ENCODE results near the gene RASSF5.

The RASSF5 gene

DNA sequence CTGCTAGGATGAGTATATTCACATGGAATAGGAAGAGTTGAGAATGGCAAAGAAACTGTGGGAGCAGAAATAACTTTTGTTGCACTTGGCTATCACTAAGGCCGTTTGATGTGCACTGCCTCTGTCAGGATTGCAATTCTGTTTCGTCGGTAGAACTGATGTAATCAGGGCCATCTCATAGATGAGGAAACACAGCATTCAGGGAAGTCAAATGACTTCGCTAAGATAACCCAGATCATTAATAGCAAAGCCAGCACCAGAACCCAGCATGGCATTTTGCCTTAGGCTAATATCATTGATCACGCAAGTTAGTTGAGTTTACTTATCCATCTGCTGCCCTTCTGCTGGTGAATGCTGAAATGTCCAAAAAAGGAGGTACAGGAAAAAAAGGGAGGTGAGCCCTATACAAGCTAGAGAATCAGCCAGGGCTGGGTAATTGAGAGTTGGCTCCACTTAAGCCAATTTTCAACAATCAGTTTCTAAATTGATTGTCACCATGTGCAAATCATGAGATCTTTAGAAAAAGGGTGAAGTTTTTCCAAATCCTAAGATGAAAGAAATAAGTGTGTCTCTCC lies 7.6 kb downstream of the RASSF5 start:
- no peak for DNase-seq (ENCODE audit: low read depth in 2 of 2)

- DNase-seq (ENCODE audit: low read depth in 2 of 2) = no peak
Measured at GRCh38 chr1:206516728-206516990, 9.3 kb downstream of the RASSF5 start.

DNA sequence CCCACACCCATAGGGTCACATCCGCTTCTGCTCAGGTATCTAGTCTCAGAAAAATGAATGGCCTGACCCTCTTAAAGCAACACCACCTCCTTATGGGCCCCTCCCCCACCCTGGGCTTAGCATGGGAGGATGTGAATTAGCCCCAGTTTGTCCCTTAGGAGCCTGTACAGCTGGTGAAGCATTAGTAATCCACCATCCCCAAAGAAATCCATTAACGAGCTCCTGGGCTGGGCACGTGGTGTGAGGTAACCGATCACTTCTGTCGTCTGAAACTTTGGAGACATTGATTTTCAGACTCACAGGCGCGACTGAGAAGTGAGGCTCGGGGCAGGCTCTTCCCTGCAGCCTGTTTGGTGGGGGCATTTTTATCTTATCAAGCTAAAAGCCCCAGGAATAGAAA lies 10.5 kb downstream of the RASSF5 start:
- no peak for DNase-seq (ENCODE audit: low read depth in 2 of 2)

- DNase-seq (ENCODE audit: low read depth in 2 of 2) = no peak
Measured at GRCh38 chr1:206518206-206518605, 10.9 kb downstream of the RASSF5 start.

- no peak for DNase-seq (ENCODE audit: low read depth in 2 of 2)
Measured at GRCh38 chr1:206518743-206519142, 11.4 kb downstream of the RASSF5 start.

GRCh38 chr1:206521127-206521526 lies 13.8 kb downstream of the RASSF5 start:
- no peak for DNase-seq (ENCODE audit: low read depth in 2 of 2)

DNA sequence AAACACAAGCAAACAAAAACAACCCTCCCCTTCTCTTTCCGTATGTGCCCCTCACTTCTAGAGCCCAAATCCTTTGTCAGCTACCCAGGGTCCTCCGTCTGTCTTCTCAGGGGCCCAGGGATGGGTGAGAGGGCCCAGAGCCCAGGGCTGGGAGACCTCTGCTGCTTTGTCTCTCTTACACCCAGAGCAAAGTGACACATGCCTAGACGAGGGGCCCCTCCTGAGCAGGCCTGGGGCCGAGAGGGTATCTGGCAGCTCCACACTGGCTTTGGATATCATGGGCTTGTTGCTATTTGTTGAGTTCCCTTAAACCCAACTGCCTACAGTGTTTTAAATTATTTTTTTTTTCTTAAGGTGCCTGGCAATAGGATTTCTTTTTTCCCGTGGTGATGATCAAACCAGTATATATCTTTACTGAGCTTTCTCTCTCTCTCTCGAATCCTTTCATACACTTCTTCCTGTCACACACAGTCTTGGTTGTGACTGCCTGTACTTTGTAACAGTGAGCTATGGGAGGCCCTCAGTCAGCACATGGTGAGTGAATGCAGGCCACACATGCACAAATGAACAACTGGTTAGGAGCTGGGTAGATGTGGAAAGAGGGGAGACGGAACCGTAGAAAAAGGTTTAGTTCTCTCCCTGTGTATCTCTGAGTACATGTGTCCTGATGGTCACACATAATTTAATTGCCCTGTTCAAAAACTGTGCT lies 14.5 kb downstream of the RASSF5 start:
- no peak for DNase-seq (ENCODE audit: low read depth in 2 of 2)

DNA sequence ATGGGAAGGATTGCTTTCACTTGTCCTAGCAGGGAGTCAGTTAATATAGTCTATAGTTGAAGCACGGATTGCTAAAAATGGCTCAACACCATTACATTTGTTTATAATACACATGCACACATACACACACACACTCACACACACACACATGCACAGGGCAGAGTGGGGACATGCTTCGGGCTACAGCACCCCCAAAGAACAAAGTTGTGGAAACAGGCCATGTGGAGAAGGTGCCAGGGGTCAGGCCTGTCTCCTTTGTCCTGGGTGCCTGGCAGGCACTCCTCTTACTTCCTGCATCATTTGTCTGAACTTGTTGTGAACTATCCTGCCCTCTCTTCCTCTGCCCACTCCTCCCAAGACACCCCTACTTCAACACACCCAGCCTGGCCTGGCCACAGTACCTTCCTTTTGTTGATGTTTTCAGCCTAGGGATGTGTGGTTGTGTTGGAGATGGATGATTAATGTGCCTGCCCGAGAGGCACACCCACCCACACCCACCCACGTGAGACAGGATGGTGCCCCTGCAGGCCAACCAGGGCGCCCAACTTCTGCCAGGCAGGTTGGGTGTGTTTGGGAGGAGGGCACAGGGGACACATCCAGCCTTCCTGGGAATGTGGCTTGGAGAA lies 17.5 kb downstream of the RASSF5 start:
- no peak for DNase-seq (ENCODE audit: low read depth in 2 of 2)

- DNase-seq (ENCODE audit: low read depth in 2 of 2) = no peak
Measured at GRCh38 chr1:206526064-206526911, 19.0 kb downstream of the RASSF5 start.

DNA sequence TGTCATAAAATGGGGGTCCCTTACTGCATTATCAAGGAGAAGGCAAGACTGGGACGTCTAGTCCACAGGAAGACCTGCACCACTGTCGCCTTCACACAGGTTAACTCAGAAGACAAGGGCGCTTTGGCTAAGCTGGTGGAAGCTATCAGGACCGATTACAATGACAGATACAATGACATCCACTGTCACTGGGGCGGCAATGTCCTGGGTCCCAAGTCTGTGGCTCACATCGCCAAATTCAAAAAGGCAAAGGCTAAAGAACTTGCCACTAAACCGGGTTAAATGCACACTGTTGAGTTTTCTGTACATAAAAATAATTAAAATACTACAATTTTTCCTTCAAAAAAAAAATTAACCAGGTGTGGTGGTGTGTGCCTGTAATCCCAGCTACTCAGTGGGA lies 22.1 kb downstream of the RASSF5 start:
- DNase-seq (ENCODE audit: low read depth in 2 of 2) = no peak

DNA sequence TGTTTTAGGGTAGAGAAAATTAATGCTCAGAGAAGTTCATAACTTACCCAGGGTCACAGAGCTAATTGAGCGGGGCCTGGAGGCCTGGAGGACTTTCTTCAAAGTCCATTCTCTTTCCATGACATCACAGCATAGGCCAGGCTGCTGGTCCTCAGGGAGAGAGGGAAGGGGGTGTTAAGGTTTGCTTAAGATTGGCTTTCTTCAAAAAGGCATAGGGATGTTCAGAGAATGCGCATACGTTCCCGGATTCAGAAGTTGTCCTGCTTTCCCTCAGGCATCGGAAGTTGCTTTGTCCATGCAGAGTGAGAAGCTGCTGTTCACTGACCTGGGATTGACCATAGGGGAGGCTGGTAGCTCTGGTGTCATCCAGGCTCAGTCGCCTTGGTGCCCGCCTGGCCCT lies 25.0 kb downstream of the RASSF5 start:
- no peak for DNase-seq (ENCODE audit: low read depth in 2 of 2)

- DNase-seq (ENCODE audit: low read depth in 2 of 2) = no peak
Measured at GRCh38 chr1:206534552-206534951, 27.2 kb downstream of the RASSF5 start.

DNA sequence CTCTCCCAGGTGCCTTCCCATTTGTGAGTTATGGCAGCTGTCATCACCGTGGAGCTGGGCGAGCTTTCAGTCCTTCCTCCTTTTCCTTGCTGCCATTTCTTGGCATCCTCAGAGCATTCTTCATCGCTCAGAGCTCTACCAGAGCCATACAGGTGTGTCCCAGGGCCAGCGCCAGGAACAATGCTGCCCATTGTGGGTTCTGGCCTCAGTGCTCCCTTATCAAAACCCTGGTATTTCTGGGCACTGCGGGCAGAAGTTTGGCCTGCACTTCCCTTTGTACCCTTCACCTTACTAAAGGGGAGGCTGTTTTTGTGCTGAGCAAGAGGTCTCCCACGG lies 28.5 kb downstream of the RASSF5 start:
- DNase-seq (ENCODE audit: low read depth in 2 of 2) = no peak

GRCh38 chr1:206537141-206537540 lies 29.8 kb downstream of the RASSF5 start:
- DNase-seq (ENCODE audit: low read depth in 2 of 2) = no peak

DNA sequence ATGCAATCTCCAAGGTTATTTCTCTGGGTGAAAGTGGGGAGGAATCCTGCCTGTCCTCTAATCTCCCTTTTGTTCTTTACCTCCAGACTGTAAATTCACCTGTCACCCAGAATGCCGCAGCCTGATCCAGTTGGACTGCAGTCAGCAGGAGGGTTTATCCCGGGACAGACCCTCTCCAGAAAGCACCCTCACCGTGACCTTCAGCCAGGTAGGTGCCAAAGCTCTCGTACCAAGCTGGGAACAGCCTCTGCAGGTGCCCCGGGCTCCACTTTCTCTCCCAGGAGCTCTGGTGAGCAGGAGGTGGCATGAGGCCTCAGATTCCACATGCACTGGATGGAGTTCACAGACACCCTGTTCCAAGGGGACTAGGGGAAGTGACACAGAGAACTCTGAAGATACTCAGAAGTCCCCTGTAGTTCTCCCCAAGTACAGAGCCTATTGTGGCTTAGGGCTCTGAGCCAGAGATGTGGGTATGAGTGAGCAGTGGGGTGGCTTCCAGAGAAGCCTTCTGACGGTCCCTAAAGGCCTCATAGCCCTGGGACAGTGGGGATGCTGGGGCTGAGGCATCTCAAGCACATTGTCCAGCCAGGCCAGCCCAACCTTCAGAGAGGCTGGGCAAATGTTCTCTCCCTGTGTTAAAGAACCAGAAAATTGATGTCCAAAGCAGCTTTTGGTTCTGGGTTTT lies 30.9 kb downstream of the RASSF5 start:
- DNase-seq (ENCODE audit: low read depth in 2 of 2) = no peak

- DNase-seq (ENCODE audit: low read depth in 2 of 2) = no peak
Measured at GRCh38 chr1:206538901-206539640, 31.7 kb downstream of the RASSF5 start.

GRCh38 chr1:206540044-206540780 lies 32.9 kb downstream of the RASSF5 start:
- no peak for DNase-seq (ENCODE audit: low read depth in 2 of 2)

DNA sequence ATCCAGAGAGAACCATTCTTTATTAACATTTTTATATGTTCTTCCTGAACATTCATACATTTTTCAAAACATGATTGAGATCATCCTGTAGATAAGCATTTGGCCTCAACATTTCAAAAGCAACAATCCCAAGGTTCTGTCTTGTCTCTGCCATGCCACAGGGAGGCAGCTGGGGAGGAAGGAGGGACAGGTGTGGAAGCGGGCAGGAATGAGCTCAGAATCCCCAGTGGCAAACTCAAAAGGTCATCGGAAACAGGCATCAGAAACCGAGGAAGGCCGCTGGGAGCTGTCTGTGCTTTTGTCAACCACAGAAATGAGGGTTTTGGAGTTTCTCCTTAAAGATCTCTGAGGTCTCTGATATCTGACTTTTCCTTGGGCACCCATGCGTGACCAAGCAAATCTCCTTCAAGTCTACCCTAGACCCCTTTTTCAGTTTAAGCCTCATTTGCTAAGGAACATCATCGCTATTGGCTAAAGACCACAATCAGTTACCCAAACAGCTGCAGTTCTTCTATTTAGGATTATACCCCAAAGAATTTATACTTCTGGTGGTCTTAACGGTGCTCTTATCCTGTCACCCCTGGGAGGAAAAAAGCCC lies 34.0 kb downstream of the RASSF5 start:
- no peak for DNase-seq (ENCODE audit: low read depth in 2 of 2)

DNA sequence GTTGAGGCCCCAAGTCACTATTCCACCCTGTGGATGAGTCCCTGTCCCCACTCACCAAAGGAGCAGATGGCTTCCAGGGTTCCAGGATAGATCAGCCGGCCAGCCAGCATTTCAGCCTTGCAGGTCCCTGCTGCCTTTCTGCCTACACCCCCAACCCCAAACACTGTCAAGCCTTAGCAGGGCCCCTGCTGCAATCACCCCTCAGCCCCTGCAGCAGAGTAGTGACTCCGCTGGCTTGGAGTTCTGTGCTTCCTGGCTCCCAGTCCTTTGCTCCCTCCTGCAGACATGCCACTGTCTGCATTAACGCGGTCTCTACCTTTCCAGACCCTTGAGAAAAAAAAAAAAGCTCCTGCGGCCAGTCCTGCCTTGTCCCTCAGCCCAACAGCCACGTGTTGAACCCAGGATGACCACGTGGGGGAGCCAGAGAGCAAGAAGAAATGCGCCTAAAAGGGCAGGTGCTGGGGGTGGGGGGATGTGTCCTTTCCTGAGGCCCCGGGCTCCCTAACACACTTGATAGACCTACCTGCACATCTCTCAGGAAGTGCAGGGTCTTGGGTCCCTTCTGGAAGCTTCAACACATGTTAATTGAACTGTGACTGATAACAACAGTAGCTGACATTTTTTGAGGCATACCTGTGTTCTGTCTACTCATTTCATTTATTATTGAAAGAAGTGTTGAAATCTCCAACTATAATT lies 37.4 kb downstream of the RASSF5 start:
- DNase-seq (ENCODE audit: low read depth in 2 of 2) = peak; percentile 81 to 87

- no peak for DNase-seq (ENCODE audit: low read depth in 2 of 2)
Measured at GRCh38 chr1:206545351-206545750, 38.0 kb downstream of the RASSF5 start.

Data from stimulated activated CD4-positive, alpha-beta T cell treated with anti-CD3 and anti-CD28 coated beads, Interleukin-1b, Interleukin-23, amount 100 ng/mL, for 4 hours (primary cell).